Measurements from ENCODE around the gene RPS21. TPM values are rescaled to one million over a fixed set of nuclear protein-coding genes. Genes with fewer than 3 reads are reported as not detected.

The RPS21 gene
- total and polyA plus RNA-seq, 2 of the 13 experiments (the other 11 are each of a cell fraction or from before 2014, with no cell fraction given) = 2,647 to 11,063 TPM

- TF ChIP-seq, protein P1, sequence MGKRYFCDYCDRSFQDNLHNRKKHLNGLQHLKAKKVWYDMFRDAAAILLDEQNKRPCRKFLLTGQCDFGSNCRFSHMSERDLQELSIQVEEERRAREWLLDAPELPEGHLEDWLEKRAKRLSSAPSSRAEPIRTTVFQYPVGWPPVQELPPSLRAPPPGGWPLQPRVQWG (CRISPR knock-in tag; IDR thresholded peaks at IDR 0.05; ENCODE audit: borderline replicate concordance, low read depth) = no peak
- TF ChIP-seq SIN3A (IDR thresholded peaks at IDR 0.05; ENCODE audit: borderline replicate concordance, low read depth, low read length) (peak; percentile 57; the same call in 1 of the 2 replicates), SP1 (IDR thresholded peaks at IDR 0.05) (no peak), SP1 (CRISPR knock-in tag; IDR thresholded peaks at IDR 0.05) (no peak), ZNF773 (CRISPR knock-in tag; IDR thresholded peaks at IDR 0.05; ENCODE audit: borderline replicate concordance) (0 out of 2 replicates have a peak, but pooled peaks have one; percentile 4), ZNF790 (CRISPR knock-in tag; IDR thresholded peaks at IDR 0.05; ENCODE audit: borderline replicate concordance) (peak; percentile 39; the same call in 1 of the 2 replicates), ZBTB2 (CRISPR knock-in tag; IDR thresholded peaks at IDR 0.05; ENCODE audit: low read depth) (peak; percentile 77), FOSL1 (CRISPR knock-in tag; IDR thresholded peaks at IDR 0.05; ENCODE audit: borderline replicate concordance) (0 out of 2 replicates have a peak, but pooled peaks have one; percentile 5), DR1 (CRISPR knock-in tag; IDR thresholded peaks at IDR 0.05) (no peak), ARNT2 (CRISPR knock-in tag; IDR thresholded peaks at IDR 0.05; ENCODE audit: low read depth) (peak; percentile 44; the same call in 1 of the 2 replicates), ZNF446 (CRISPR knock-in tag; IDR thresholded peaks at IDR 0.05) (peak; percentile 55; the same call in 1 of the 2 replicates), POLR2A (IDR thresholded peaks at IDR 0.05; ENCODE audit: insufficient read depth in 1 of 2, low read depth in 2 of 2, low read length in 2 of 2) (peak in 1 of 2 experiments; percentile 45; a peak in 1 of 4 replicates), ZNF557 (CRISPR knock-in tag; IDR thresholded peaks at IDR 0.05) (no peak), ZNF546 (CRISPR knock-in tag; conservative IDR thresholded peaks at IDR 0.05) (peak; percentile 87), ATF3 (CRISPR knock-in tag; IDR thresholded peaks at IDR 0.05) (0 out of 2 replicates have a peak, but pooled peaks have one; percentile 23), ETV5 (CRISPR knock-in tag; IDR thresholded peaks at IDR 0.05; ENCODE audit: borderline replicate concordance) (peak; percentile 67), TAF15 (IDR thresholded peaks at IDR 0.05; ENCODE audit: low read depth, low read length, poor library complexity, severe bottlenecking) (peak; percentile 81)
- TF ChIP-seq, protein P2, sequence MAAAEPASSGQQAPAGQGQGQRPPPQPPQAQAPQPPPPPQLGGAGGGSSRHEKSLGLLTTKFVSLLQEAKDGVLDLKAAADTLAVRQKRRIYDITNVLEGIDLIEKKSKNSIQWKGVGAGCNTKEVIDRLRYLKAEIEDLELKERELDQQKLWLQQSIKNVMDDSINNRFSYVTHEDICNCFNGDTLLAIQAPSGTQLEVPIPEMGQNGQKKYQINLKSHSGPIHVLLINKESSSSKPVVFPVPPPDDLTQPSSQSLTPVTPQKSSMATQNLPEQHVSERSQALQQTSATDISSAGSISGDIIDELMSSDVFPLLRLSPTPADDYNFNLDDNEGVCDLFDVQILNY (CRISPR knock-in tag; conservative IDR thresholded peaks at IDR 0.05) = no peak
- TF ChIP-seq, protein P3, sequence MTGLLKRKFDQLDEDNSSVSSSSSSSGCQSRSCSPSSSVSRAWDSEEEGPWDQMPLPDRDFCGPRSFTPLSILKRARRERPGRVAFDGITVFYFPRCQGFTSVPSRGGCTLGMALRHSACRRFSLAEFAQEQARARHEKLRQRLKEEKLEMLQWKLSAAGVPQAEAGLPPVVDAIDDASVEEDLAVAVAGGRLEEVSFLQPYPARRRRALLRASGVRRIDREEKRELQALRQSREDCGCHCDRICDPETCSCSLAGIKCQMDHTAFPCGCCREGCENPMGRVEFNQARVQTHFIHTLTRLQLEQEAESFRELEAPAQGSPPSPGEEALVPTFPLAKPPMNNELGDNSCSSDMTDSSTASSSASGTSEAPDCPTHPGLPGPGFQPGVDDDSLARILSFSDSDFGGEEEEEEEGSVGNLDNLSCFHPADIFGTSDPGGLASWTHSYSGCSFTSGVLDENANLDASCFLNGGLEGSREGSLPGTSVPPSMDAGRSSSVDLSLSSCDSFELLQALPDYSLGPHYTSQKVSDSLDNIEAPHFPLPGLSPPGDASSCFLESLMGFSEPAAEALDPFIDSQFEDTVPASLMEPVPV (CRISPR knock-in tag; IDR thresholded peaks at IDR 0.05) = 0 out of 2 replicates have a peak, but pooled peaks have one; percentile 13
- TF ChIP-seq, protein P4, sequence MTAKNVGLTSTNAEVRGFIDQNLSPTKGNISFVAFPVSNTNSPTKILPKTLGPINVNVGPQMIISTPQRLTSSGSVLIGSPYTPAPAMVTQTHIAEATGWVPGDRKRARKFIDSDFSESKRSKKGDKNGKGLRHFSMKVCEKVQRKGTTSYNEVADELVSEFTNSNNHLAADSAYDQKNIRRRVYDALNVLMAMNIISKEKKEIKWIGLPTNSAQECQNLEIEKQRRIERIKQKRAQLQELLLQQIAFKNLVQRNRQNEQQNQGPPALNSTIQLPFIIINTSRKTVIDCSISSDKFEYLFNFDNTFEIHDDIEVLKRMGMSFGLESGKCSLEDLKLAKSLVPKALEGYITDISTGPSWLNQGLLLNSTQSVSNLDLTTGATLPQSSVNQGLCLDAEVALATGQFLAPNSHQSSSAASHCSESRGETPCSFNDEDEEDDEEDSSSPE (CRISPR knock-in tag; IDR thresholded peaks at IDR 0.05) = no peak; the same call in 1 of the 2 replicates
- TF ChIP-seq, protein P5, sequence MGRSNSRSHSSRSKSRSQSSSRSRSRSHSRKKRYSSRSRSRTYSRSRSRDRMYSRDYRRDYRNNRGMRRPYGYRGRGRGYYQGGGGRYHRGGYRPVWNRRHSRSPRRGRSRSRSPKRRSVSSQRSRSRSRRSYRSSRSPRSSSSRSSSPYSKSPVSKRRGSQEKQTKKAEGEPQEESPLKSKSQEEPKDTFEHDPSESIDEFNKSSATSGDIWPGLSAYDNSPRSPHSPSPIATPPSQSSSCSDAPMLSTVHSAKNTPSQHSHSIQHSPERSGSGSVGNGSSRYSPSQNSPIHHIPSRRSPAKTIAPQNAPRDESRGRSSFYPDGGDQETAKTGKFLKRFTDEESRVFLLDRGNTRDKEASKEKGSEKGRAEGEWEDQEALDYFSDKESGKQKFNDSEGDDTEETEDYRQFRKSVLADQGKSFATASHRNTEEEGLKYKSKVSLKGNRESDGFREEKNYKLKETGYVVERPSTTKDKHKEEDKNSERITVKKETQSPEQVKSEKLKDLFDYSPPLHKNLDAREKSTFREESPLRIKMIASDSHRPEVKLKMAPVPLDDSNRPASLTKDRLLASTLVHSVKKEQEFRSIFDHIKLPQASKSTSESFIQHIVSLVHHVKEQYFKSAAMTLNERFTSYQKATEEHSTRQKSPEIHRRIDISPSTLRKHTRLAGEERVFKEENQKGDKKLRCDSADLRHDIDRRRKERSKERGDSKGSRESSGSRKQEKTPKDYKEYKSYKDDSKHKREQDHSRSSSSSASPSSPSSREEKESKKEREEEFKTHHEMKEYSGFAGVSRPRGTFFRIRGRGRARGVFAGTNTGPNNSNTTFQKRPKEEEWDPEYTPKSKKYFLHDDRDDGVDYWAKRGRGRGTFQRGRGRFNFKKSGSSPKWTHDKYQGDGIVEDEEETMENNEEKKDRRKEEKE (IDR thresholded peaks at IDR 0.05) = no peak
Measured at GRCh38 chr20:62367136-62367632, 19.7 kb upstream of the RPS21 start, which contains the start of gene LAMA5 (continued).

All from HepG2 (cell line).